Measurements from ENCODE around the gene LRG1. TPM values are rescaled to one million over a fixed set of nuclear protein-coding genes. Genes with fewer than 3 reads are reported as not detected.

The LRG1 gene
- total RNA-seq, 1 experiment from 2014 or later, result 0.81 TPM

DNA sequence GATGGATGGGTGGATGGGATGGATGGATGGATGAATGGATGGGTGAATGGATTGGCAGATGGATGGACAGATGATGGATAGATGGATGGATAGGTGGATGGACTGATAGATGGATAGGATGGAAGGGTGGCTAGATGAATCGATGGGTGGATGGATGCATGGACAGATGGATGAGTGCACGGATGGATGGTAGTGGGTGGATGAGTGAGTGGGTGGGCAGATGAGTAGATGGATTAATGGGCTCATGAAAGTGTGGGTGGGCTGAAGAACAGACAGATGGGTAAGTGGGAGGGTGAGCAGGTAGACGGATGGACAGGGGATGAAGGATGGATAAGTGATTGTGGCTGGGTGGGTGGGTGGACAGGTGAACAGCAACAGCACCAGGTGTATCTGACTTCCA, 13.9 kb upstream of the LRG1 start (continued):
- TF ChIP-seq, protein P1, sequence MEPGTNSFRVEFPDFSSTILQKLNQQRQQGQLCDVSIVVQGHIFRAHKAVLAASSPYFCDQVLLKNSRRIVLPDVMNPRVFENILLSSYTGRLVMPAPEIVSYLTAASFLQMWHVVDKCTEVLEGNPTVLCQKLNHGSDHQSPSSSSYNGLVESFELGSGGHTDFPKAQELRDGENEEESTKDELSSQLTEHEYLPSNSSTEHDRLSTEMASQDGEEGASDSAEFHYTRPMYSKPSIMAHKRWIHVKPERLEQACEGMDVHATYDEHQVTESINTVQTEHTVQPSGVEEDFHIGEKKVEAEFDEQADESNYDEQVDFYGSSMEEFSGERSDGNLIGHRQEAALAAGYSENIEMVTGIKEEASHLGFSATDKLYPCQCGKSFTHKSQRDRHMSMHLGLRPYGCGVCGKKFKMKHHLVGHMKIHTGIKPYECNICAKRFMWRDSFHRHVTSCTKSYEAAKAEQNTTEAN (CRISPR knock-in tag; IDR thresholded peaks at IDR 0.05), result no peak

DNA sequence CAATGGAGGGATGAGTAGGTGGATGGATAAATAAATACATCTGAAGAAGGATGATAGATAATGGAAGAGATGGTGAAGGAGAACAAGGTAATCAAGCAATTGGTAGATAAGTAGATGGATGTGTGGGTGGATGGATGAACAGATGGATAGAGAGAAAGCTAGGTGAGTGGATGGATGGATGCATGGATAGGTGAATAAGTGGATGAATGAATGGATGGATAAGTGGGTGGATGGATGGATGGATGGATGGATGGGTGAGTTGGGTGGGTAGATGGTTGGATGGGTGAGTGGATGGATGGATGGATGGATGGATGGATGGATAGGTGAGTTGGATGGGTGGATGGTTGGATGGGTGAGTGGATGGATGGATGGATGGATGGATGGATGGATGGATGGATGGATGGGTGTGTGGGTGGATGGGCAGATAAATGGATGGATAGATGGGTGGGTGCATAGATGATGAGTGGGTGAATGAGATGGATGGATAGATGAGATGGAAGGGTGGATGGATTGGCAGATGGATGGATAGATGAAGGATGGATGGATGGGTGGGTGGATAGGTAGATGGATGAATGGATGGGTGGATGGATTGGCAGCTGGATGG, 13.4 kb upstream of the LRG1 start:
- Mint-ChIP-seq H3K27me3 (ENCODE audit: low read depth) (peaks cover 2% of the 10 kb centered on the region; the same call in 1 of the 2 replicates), H3K9me3 (no peaks in the 10 kb centered on the region), H3K27ac (no peak overlapping the region), H3K4me3 (no peak overlapping the region), H3K4me1 (peaks cover 9% of the 10 kb centered on the region), H3K36me3 (peaks cover 45% of the 10 kb centered on the region)
- no peak for DNase-seq (ENCODE audit: low spot score)
- TF ChIP-seq, protein P1 (CRISPR knock-in tag; IDR thresholded peaks at IDR 0.05), result no peak
- TF ChIP-seq SP1 (CRISPR knock-in tag; conservative IDR thresholded peaks at IDR 0.05) (no peak), CBFB (CRISPR knock-in tag; IDR thresholded peaks at IDR 0.05; ENCODE audit: low read depth) (no peak), ESRRA (CRISPR knock-in tag; IDR thresholded peaks at IDR 0.05; ENCODE audit: borderline replicate concordance) (no peak), RORB (CRISPR knock-in tag; IDR thresholded peaks at IDR 0.05) (no peak), RELA (CRISPR knock-in tag; IDR thresholded peaks at IDR 0.05; ENCODE audit: borderline replicate concordance) (no peak), EMX1 (CRISPR knock-in tag; IDR thresholded peaks at IDR 0.05) (no peak), ZNF671 (CRISPR knock-in tag; IDR thresholded peaks at IDR 0.05) (no peak), ELF4 (CRISPR knock-in tag; IDR thresholded peaks at IDR 0.05; ENCODE audit: low read depth) (no peak)
- TF ChIP-seq, protein P2, sequence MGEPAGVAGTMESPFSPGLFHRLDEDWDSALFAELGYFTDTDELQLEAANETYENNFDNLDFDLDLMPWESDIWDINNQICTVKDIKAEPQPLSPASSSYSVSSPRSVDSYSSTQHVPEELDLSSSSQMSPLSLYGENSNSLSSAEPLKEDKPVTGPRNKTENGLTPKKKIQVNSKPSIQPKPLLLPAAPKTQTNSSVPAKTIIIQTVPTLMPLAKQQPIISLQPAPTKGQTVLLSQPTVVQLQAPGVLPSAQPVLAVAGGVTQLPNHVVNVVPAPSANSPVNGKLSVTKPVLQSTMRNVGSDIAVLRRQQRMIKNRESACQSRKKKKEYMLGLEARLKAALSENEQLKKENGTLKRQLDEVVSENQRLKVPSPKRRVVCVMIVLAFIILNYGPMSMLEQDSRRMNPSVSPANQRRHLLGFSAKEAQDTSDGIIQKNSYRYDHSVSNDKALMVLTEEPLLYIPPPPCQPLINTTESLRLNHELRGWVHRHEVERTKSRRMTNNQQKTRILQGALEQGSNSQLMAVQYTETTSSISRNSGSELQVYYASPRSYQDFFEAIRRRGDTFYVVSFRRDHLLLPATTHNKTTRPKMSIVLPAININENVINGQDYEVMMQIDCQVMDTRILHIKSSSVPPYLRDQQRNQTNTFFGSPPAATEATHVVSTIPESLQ (CRISPR knock-in tag; IDR thresholded peaks at IDR 0.05), result no peak
- TF ChIP-seq, protein P3, sequence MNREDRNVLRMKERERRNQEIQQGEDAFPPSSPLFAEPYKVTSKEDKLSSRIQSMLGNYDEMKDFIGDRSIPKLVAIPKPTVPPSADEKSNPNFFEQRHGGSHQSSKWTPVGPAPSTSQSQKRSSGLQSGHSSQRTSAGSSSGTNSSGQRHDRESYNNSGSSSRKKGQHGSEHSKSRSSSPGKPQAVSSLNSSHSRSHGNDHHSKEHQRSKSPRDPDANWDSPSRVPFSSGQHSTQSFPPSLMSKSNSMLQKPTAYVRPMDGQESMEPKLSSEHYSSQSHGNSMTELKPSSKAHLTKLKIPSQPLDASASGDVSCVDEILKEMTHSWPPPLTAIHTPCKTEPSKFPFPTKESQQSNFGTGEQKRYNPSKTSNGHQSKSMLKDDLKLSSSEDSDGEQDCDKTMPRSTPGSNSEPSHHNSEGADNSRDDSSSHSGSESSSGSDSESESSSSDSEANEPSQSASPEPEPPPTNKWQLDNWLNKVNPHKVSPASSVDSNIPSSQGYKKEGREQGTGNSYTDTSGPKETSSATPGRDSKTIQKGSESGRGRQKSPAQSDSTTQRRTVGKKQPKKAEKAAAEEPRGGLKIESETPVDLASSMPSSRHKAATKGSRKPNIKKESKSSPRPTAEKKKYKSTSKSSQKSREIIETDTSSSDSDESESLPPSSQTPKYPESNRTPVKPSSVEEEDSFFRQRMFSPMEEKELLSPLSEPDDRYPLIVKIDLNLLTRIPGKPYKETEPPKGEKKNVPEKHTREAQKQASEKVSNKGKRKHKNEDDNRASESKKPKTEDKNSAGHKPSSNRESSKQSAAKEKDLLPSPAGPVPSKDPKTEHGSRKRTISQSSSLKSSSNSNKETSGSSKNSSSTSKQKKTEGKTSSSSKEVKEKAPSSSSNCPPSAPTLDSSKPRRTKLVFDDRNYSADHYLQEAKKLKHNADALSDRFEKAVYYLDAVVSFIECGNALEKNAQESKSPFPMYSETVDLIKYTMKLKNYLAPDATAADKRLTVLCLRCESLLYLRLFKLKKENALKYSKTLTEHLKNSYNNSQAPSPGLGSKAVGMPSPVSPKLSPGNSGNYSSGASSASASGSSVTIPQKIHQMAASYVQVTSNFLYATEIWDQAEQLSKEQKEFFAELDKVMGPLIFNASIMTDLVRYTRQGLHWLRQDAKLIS (CRISPR knock-in tag; IDR thresholded peaks at IDR 0.05; ENCODE audit: borderline replicate concordance), result no peak
- TF ChIP-seq, protein P4, sequence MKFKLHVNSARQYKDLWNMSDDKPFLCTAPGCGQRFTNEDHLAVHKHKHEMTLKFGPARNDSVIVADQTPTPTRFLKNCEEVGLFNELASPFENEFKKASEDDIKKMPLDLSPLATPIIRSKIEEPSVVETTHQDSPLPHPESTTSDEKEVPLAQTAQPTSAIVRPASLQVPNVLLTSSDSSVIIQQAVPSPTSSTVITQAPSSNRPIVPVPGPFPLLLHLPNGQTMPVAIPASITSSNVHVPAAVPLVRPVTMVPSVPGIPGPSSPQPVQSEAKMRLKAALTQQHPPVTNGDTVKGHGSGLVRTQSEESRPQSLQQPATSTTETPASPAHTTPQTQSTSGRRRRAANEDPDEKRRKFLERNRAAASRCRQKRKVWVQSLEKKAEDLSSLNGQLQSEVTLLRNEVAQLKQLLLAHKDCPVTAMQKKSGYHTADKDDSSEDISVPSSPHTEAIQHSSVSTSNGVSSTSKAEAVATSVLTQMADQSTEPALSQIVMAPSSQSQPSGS (CRISPR knock-in tag; IDR thresholded peaks at IDR 0.05; ENCODE audit: borderline replicate concordance, low read depth), result no peak
- CTCF ChIA-PET, result no interaction called here
- POLR2A ChIA-PET, result no interaction called here
- no peak for ATAC-seq

DNA sequence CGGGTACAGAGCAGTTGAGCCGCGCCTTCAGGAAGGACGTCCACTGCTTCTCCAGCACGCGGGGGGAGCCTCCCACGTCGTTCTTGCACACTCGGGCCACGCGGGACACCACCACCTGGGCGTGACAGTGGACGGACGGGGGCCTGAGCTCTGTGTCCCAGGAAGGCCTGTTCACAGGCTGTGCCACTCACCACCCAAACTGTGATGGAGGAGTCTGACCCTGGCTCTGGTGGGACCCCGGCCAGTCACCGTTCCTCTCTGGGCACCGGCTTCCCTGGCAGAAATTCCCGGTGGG, 12.6 kb upstream of the LRG1 start:
- POLR2A ChIA-PET, result no interaction called here
- H3K4me3 Mint-ChIP-seq, result no peak overlapping the region
- H3K4me1 Mint-ChIP-seq, result peaks cover 7% of the 10 kb centered on the region
- DNase-seq (ENCODE audit: low spot score) (no peak), ATAC-seq (no peak)
- peaks cover 45% of the 10 kb centered on the region for H3K36me3 Mint-ChIP-seq
- no peak overlapping the region for H3K27ac Mint-ChIP-seq
- no peaks in the 10 kb centered on the region for H3K9me3 Mint-ChIP-seq
- CTCF ChIA-PET, result no interaction called here
- peaks cover under 1% of the 10 kb centered on the region; the same call in 1 of the 2 replicates for H3K27me3 Mint-ChIP-seq (ENCODE audit: low read depth)
- TF ChIP-seq, protein P5, sequence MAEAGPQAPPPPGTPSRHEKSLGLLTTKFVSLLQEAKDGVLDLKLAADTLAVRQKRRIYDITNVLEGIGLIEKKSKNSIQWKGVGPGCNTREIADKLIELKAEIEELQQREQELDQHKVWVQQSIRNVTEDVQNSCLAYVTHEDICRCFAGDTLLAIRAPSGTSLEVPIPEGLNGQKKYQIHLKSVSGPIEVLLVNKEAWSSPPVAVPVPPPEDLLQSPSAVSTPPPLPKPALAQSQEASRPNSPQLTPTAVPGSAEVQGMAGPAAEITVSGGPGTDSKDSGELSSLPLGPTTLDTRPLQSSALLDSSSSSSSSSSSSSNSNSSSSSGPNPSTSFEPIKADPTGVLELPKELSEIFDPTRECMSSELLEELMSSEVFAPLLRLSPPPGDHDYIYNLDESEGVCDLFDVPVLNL (CRISPR knock-in tag; IDR thresholded peaks at IDR 0.05; ENCODE audit: borderline replicate concordance, low read depth), result no peak
- TF ChIP-seq CREB1 (CRISPR knock-in tag; IDR thresholded peaks at IDR 0.05), result no peak
- TF ChIP-seq, protein P6, sequence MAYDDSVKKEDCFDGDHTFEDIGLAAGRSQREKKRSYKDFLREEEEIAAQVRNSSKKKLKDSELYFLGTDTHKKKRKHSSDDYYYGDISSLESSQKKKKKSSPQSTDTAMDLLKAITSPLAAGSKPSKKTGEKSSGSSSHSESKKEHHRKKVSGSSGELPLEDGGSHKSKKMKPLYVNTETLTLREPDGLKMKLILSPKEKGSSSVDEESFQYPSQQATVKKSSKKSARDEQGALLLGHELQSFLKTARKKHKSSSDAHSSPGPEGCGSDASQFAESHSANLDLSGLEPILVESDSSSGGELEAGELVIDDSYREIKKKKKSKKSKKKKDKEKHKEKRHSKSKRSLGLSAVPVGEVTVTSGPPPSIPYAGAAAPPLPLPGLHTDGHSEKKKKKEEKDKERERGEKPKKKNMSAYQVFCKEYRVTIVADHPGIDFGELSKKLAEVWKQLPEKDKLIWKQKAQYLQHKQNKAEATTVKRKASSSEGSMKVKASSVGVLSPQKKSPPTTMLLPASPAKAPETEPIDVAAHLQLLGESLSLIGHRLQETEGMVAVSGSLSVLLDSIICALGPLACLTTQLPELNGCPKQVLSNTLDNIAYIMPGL (CRISPR knock-in tag; IDR thresholded peaks at IDR 0.05), result no peak
- no peak for TF ChIP-seq SP1 (CRISPR knock-in tag; conservative IDR thresholded peaks at IDR 0.05)
- TF ChIP-seq, protein P7, sequence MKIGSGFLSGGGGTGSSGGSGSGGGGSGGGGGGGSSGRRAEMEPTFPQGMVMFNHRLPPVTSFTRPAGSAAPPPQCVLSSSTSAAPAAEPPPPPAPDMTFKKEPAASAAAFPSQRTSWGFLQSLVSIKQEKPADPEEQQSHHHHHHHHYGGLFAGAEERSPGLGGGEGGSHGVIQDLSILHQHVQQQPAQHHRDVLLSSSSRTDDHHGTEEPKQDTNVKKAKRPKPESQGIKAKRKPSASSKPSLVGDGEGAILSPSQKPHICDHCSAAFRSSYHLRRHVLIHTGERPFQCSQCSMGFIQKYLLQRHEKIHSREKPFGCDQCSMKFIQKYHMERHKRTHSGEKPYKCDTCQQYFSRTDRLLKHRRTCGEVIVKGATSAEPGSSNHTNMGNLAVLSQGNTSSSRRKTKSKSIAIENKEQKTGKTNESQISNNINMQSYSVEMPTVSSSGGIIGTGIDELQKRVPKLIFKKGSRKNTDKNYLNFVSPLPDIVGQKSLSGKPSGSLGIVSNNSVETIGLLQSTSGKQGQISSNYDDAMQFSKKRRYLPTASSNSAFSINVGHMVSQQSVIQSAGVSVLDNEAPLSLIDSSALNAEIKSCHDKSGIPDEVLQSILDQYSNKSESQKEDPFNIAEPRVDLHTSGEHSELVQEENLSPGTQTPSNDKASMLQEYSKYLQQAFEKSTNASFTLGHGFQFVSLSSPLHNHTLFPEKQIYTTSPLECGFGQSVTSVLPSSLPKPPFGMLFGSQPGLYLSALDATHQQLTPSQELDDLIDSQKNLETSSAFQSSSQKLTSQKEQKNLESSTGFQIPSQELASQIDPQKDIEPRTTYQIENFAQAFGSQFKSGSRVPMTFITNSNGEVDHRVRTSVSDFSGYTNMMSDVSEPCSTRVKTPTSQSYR (CRISPR knock-in tag; IDR thresholded peaks at IDR 0.05), result no peak

Measured in WTC11 (cell line).